ENCODE measurements around the gene PPP1R15A.
"Not testable (repeated sequence)": the region's sequence is repeated elsewhere in the genome, so short reads cannot be mapped to it uniquely, and the experiment has no call there.

Gene PPP1R15A

GRCh38 chr19:48913114-48913889 is 41.1 kb downstream of the PPP1R15A start:
- H3K4me1 ChIP-seq (ENCODE audit: control insufficient read depth, insufficient read depth, low read length) = no peaks in the 10 kb centered on the region
- peaks cover 14% of the 10 kb centered on the region for H3K36me3 ChIP-seq (ENCODE audit: control insufficient read depth, insufficient read depth, low read length)

GRCh38 chr19:48914181-48914580 is 42.0 kb downstream of the PPP1R15A start:
- Histone ChIP-seq H3K4me3 (ENCODE audit: low read length) (no peak overlapping the region), H3K4me1 (ENCODE audit: control insufficient read depth, insufficient read depth, low read length) (no peaks in the 10 kb centered on the region)

More at GRCh38 chr19:48913114-48913889, 41.1 kb downstream of the PPP1R15A start:
- no peaks in the 10 kb centered on the region for H3K9me3 ChIP-seq (ENCODE audit: control insufficient read depth, low read length)
- no peak overlapping the region for H3K4me3 ChIP-seq (ENCODE audit: low read length)
- no peak overlapping the region for H3K9ac ChIP-seq (ENCODE audit: low read length)
- no peaks in the 10 kb centered on the region for H3K27me3 ChIP-seq (ENCODE audit: control insufficient read depth, insufficient read depth, low read length)

GRCh38 chr19:48915757-48916156 is 43.5 kb downstream of the PPP1R15A start:
- Histone ChIP-seq H3K27me3 (ENCODE audit: control insufficient read depth, insufficient read depth, low read length) (no peaks in the 10 kb centered on the region), H3K9ac (ENCODE audit: low read length) (no peak overlapping the region)

More at GRCh38 chr19:48914181-48914580, 42.0 kb downstream of the PPP1R15A start:
- peaks cover 17% of the 10 kb centered on the region for H3K36me3 ChIP-seq (ENCODE audit: control insufficient read depth, insufficient read depth, low read length)
- no peak overlapping the region for H3K9ac ChIP-seq (ENCODE audit: low read length)
- H3K9me3 ChIP-seq (ENCODE audit: control insufficient read depth, low read length) = no peaks in the 10 kb centered on the region
- no peaks in the 10 kb centered on the region for H3K27me3 ChIP-seq (ENCODE audit: control insufficient read depth, insufficient read depth, low read length)

GRCh38 chr19:48918071-48918470 is 45.9 kb downstream of the PPP1R15A start:
- no peak overlapping the region for H3K9ac ChIP-seq (ENCODE audit: low read length)
- no peaks in the 10 kb centered on the region for H3K4me1 ChIP-seq (ENCODE audit: control insufficient read depth, insufficient read depth, low read length)
- H3K9me3 ChIP-seq (ENCODE audit: control insufficient read depth, low read length) = no peaks in the 10 kb centered on the region
- no peak overlapping the region for H3K4me3 ChIP-seq (ENCODE audit: low read length)
- H3K36me3 ChIP-seq (ENCODE audit: control insufficient read depth, insufficient read depth, low read length) = peaks cover 11% of the 10 kb centered on the region
- no peaks in the 10 kb centered on the region for H3K27me3 ChIP-seq (ENCODE audit: control insufficient read depth, insufficient read depth, low read length)

More at GRCh38 chr19:48915757-48916156, 43.5 kb downstream of the PPP1R15A start:
- H3K4me3 ChIP-seq (ENCODE audit: low read length) = no peak overlapping the region
- no peaks in the 10 kb centered on the region for H3K9me3 ChIP-seq (ENCODE audit: control insufficient read depth, low read length)
- peaks cover 17% of the 10 kb centered on the region for H3K36me3 ChIP-seq (ENCODE audit: control insufficient read depth, insufficient read depth, low read length)
- no peaks in the 10 kb centered on the region for H3K4me1 ChIP-seq (ENCODE audit: control insufficient read depth, insufficient read depth, low read length)

GRCh38 chr19:48918801-48919247 is 46.6 kb downstream of the PPP1R15A start:
- Histone ChIP-seq H3K9me3 (ENCODE audit: control insufficient read depth, low read length) (no peaks in the 10 kb centered on the region), H3K4me1 (ENCODE audit: control insufficient read depth, insufficient read depth, low read length) (no peaks in the 10 kb centered on the region), H3K27me3 (ENCODE audit: control insufficient read depth, insufficient read depth, low read length) (no peaks in the 10 kb centered on the region), H3K9ac (ENCODE audit: low read length) (no peak overlapping the region), H3K36me3 (ENCODE audit: control insufficient read depth, insufficient read depth, low read length) (peaks cover 11% of the 10 kb centered on the region), H3K4me3 (ENCODE audit: low read length) (no peak overlapping the region)

- not testable (repeated sequence) for H3K4me3 ChIP-seq (ENCODE audit: low read length); H3K27me3 ChIP-seq (ENCODE audit: control insufficient read depth, insufficient read depth, low read length); H3K9me3 ChIP-seq (ENCODE audit: control insufficient read depth, low read length); H3K9ac ChIP-seq (ENCODE audit: low read length); H3K4me1 ChIP-seq (ENCODE audit: control insufficient read depth, insufficient read depth, low read length)
- peaks cover 11% of the 10 kb centered on the region for H3K36me3 ChIP-seq (ENCODE audit: control insufficient read depth, insufficient read depth, low read length)
These were observed 47.0 kb downstream of the PPP1R15A start for GRCh38 chr19:48919271-48919670.

GRCh38 chr19:48920949-48921348 is 48.7 kb downstream of the PPP1R15A start:
- no peaks in the 10 kb centered on the region for H3K9me3 ChIP-seq (ENCODE audit: control insufficient read depth, low read length)
- H3K4me1 ChIP-seq (ENCODE audit: control insufficient read depth, insufficient read depth, low read length) = no peaks in the 10 kb centered on the region
- H3K9ac ChIP-seq (ENCODE audit: low read length) = no peak overlapping the region
- peaks cover 11% of the 10 kb centered on the region for H3K36me3 ChIP-seq (ENCODE audit: control insufficient read depth, insufficient read depth, low read length)
- no peak overlapping the region for H3K4me3 ChIP-seq (ENCODE audit: low read length)
- H3K27me3 ChIP-seq (ENCODE audit: control insufficient read depth, insufficient read depth, low read length) = no peaks in the 10 kb centered on the region

- Histone ChIP-seq H3K9ac (ENCODE audit: low read length) (no peak overlapping the region), H3K27me3 (ENCODE audit: control insufficient read depth, insufficient read depth, low read length) (no peaks in the 10 kb centered on the region), H3K4me3 (ENCODE audit: low read length) (no peak overlapping the region), H3K9me3 (ENCODE audit: control insufficient read depth, low read length) (no peaks in the 10 kb centered on the region), H3K4me1 (ENCODE audit: control insufficient read depth, insufficient read depth, low read length) (peaks cover 3% of the 10 kb centered on the region), H3K36me3 (ENCODE audit: control insufficient read depth, insufficient read depth, low read length) (peaks cover 11% of the 10 kb centered on the region)
These were observed 49.7 kb downstream of the PPP1R15A start for GRCh38 chr19:48921721-48922500.

GRCh38 chr19:48922548-48923490 is 50.6 kb downstream of the PPP1R15A start:
- no peaks in the 10 kb centered on the region for H3K9me3 ChIP-seq (ENCODE audit: control insufficient read depth, low read length)
- no peak overlapping the region for H3K9ac ChIP-seq (ENCODE audit: low read length)
- peaks cover 11% of the 10 kb centered on the region for H3K36me3 ChIP-seq (ENCODE audit: control insufficient read depth, insufficient read depth, low read length)
- H3K4me1 ChIP-seq (ENCODE audit: control insufficient read depth, insufficient read depth, low read length) = peaks cover 5% of the 10 kb centered on the region
- H3K4me3 ChIP-seq (ENCODE audit: low read length) = no peak overlapping the region
- no peaks in the 10 kb centered on the region for H3K27me3 ChIP-seq (ENCODE audit: control insufficient read depth, insufficient read depth, low read length)

- H3K27me3 ChIP-seq (ENCODE audit: control insufficient read depth, insufficient read depth, low read length) = no peaks in the 10 kb centered on the region
- no peaks in the 10 kb centered on the region for H3K9me3 ChIP-seq (ENCODE audit: control insufficient read depth, low read length)
- H3K4me1 ChIP-seq (ENCODE audit: control insufficient read depth, insufficient read depth, low read length) = peaks cover 11% of the 10 kb centered on the region
- H3K36me3 ChIP-seq (ENCODE audit: control insufficient read depth, insufficient read depth, low read length) = peaks cover 5% of the 10 kb centered on the region
- no peak overlapping the region for H3K9ac ChIP-seq (ENCODE audit: low read length)
- no peak overlapping the region for H3K4me3 ChIP-seq (ENCODE audit: low read length)
These were observed 53.1 kb downstream of the PPP1R15A start for GRCh38 chr19:48925240-48925843.

Measured in mucosa of stomach (tissue), 1 donor.